HCT116 (cell line): ENCODE data around the gene CTNND2. TPM values are rescaled to one million over a fixed set of nuclear protein-coding genes. Genes with fewer than 3 reads are reported as not detected.

Experiments
- ATAC-seq: fragments of 200-7000 bp; cut with Tn5 transposase; 2 replicates; pipeline ENCODE4 v1.9.1; 2020; ENCODE audit warnings: mild to moderate bottlenecking, moderate library complexity
- BruUV-seq: library from RNA; stranded (reverse); fragments of 400-500 nt; replicated peaks from 2 replicates; lab custom pipeline; 2021; lab: Mats Ljungman, UMichigan
- CTCF ChIA-PET: fragments of 300-600 bp; sonication (Branson Sonifier 250); formaldehyde crosslinking; loops from one replicate; lab custom pipeline; 2021; ENCODE audit warnings: antibody characterized with exemption; lab: Charles Lee
- POLR2A ChIA-PET: fragments of 300-600, 350-600 bp; sonication (Branson Sonifier 250); formaldehyde crosslinking; loops from one replicate; lab custom pipeline; 2021; ENCODE audit warnings: antibody characterized with exemption; lab: Charles Lee
- RAD21 ChIA-PET, 2 experiments: fragments of 300-600 bp; sonication (Branson Sonifier 250); formaldehyde crosslinking; loops; one replicate each; lab custom pipeline; 2023; ENCODE audit warnings: low total read pairs in 2 of 2; ENCODE audit not compliant: uncharacterized antibody in 2 of 2, unreplicated experiment in 2 of 2, low non-redundant PET in 1 of 2; lab: Charles Lee
- DNase-seq: peaks from one replicate; pipeline ENCODE4 v3.0.0-alpha.2; 2010; ENCODE audit warnings: low read depth, low spot score
- H2AFZ ChIP-seq: fragments of 200-600 bp; shearing (Covaris generic), sonication (generic); 2 replicates; pipeline ENCODE4 v1.6.1; 2017; ENCODE audit warnings: low read depth, mixed run types, mixed read lengths, antibody characterized with exemption, low read length; ENCODE audit not compliant: poor library complexity, severe bottlenecking
- H3K27ac ChIP-seq: 2 replicates; pipeline ENCODE4 v1.5.1; 2012; ENCODE audit warnings: low read depth, low read length
- H3K27me3 ChIP-seq: fragments of 200-600 bp; sonication (generic); 2 replicates; pipeline ENCODE4 v1.6.1; 2016; ENCODE audit warnings: mixed run types, low read length, mixed read lengths; ENCODE audit not compliant: insufficient read depth
- H3K36me3 ChIP-seq, 2 experiments: fragments of 200-500 bp in 1 of 2; fragments of 200-600 bp in 1 of 2; sonication (Bioruptor generic) in 1 of 2; sonication (generic) in 1 of 2; 2 replicates each; pipeline versions ENCODE4 v1.5.1 to v1.6.1; 2014 to 2016; ENCODE audit warnings: low read length in 2 of 2, inconsistent platforms in 1 of 2, mixed read lengths in 1 of 2, mixed run types in 1 of 2; ENCODE audit not compliant: insufficient read depth in 2 of 2, control insufficient read depth in 1 of 2
- H3K4me1 ChIP-seq, 2 experiments: fragments of 200-600 bp in 1 of 2; sonication (generic) in 1 of 2; 2 replicates each; pipeline versions ENCODE4 v1.5.1 to v1.6.1; 2012 to 2017; ENCODE audit warnings: low read length in 2 of 2, inconsistent platforms in 1 of 2, mild to moderate bottlenecking in 1 of 2, mixed read lengths in 1 of 2, mixed run types in 1 of 2, moderate library complexity in 1 of 2; ENCODE audit not compliant: insufficient read depth in 2 of 2, control insufficient read depth in 1 of 2
- H3K4me2 ChIP-seq: fragments of 200-600 bp; sonication (generic); 2 replicates; pipeline ENCODE4 v1.6.1; 2017; ENCODE audit warnings: mixed run types, low read length, mixed read lengths
- H3K4me3 ChIP-seq, 2 experiments: fragments of 200-600 bp in 1 of 2; sonication (generic) in 1 of 2; replicated peaks in 1 of 2; 2 replicates each; pipeline ENCODE4 v1.5.1; 2011 to 2016; ENCODE audit warnings: low read length in 2 of 2, control low read depth in 1 of 2, low read depth in 1 of 2, mild to moderate bottlenecking in 1 of 2, mixed read lengths in 1 of 2, mixed run types in 1 of 2
- H3K79me2 ChIP-seq: fragments of 200-600 bp; sonication (generic); 2 replicates; pipeline ENCODE4 v1.6.1; 2017; ENCODE audit warnings: mild to moderate bottlenecking, mixed run types, low read length, moderate library complexity, mixed read lengths; ENCODE audit not compliant: insufficient read depth
- H3K9ac ChIP-seq: fragments of 200-600 bp; sonication (generic); 2 replicates; pipeline ENCODE4 v1.6.1; 2016; ENCODE audit warnings: low read length, mixed read lengths
- H3K9me2 ChIP-seq: fragments of 200-600 bp; sonication (generic), shearing (Covaris generic); 2 replicates; pipeline ENCODE4 v1.6.1; 2017; ENCODE audit warnings: mixed run types, mild to moderate bottlenecking, moderate library complexity; ENCODE audit not compliant: insufficient read depth
- H3K9me3 ChIP-seq, 2 experiments: fragments of 200-500 bp in 1 of 2; fragments of 200-600 bp in 1 of 2; sonication (Bioruptor generic) in 1 of 2; sonication (generic) in 1 of 2; 2 replicates each; pipeline ENCODE4 v1.6.1; 2014 to 2017; ENCODE audit warnings: low read length in 2 of 2, mixed read lengths in 2 of 2, inconsistent platforms in 1 of 2, low read depth in 1 of 2, mild to moderate bottlenecking in 1 of 2, mixed run types in 1 of 2, moderate library complexity in 1 of 2; ENCODE audit not compliant: control insufficient read depth in 1 of 2, insufficient read depth in 1 of 2
- H4K20me1 ChIP-seq: fragments of 200-600 bp; sonication (generic), shearing (Covaris generic); 2 replicates; pipeline ENCODE4 v1.6.1; 2017; ENCODE audit warnings: mixed run types, mild to moderate bottlenecking, moderate library complexity; ENCODE audit not compliant: insufficient read depth
- CBX3 ChIP-seq: IDR thresholded peaks from 2 replicates; pipeline ENCODE4 v1.6.1; 2012; ENCODE audit warnings: low read depth
- EGR1 ChIP-seq: IDR thresholded peaks from 2 replicates; pipeline ENCODE4 v1.6.1; 2012; ENCODE audit warnings: low read depth
- EZH2phosphoT487 ChIP-seq: fragments of 200-600 bp; IDR thresholded peaks from 2 replicates; pipeline ENCODE4 v1.6.1; 2018; ENCODE audit warnings: antibody characterized with exemption, borderline replicate concordance
- POLR2A ChIP-seq: IDR thresholded peaks from 2 replicates; pipeline ENCODE4 v1.7.0; 2011; ENCODE audit warnings: borderline replicate concordance; ENCODE audit not compliant: insufficient read depth, insufficient read length; ENCODE audit errors: extremely low read depth
- REST ChIP-seq: IDR thresholded peaks from 2 replicates; pipeline ENCODE4 v1.6.1; 2012; ENCODE audit warnings: low read depth
- SIN3A ChIP-seq: IDR thresholded peaks from 2 replicates; pipeline ENCODE4 v1.6.1; 2012; ENCODE audit warnings: low read depth
- SP1 ChIP-seq: IDR thresholded peaks from 2 replicates; pipeline ENCODE4 v1.6.1; 2012; ENCODE audit warnings: low read depth
- TCF7L2 ChIP-seq: IDR thresholded peaks from 2 replicates; pipeline ENCODE4 v1.7.0; 2011; ENCODE audit warnings: borderline replicate concordance, inconsistent platforms; ENCODE audit not compliant: insufficient read depth, insufficient read length; ENCODE audit errors: extremely low read depth
- ZNF274 ChIP-seq: fragments of 200-500 bp; sonication (Bioruptor generic); IDR thresholded peaks from 2 replicates; pipeline ENCODE4 v1.6.1; 2014; ENCODE audit warnings: mild to moderate bottlenecking, low read depth, low read length, inconsistent platforms
- intact Hi-C: fragments of 100-400 bp; cut with micrococcal nuclease; formaldehyde crosslinking; loops from 2 replicates; pipeline ENCODE4 v1.10.0; 2022
- total RNA-seq: library from RNA; stranded (reverse); gene quantifications from one replicate; pipeline ENCODE4 v1.2.1, GENCODE V29; 2021; ENCODE audit not compliant: unreplicated experiment
- TF ChIP-seq, protein P1 (sequence below): IDR thresholded peaks from 2 replicates; pipeline ENCODE4 v1.6.1; 2012

Gene CTNND2
- total RNA-seq, 1 experiment from 2014 or later: not detected

- TF ChIP-seq REST (no peak), CBX3 (no peak), EGR1 (no peak), EZH2phosphoT487 (no peak), ZNF274 (no peak)
- TF ChIP-seq, protein P1, sequence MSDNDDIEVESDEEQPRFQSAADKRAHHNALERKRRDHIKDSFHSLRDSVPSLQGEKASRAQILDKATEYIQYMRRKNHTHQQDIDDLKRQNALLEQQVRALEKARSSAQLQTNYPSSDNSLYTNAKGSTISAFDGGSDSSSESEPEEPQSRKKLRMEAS: no peak
These were observed 669.7 kb downstream of the CTNND2 start (continued) for GRCh38 chr5:11234501-11234911.

GRCh38 chr5:11230890-11231289 is 673.4 kb downstream of the CTNND2 start:
- H3K4me2 ChIP-seq: no peak overlapping the region
- no peak overlapping the region for H3K4me3 ChIP-seq
- no peak overlapping the region for H2AFZ ChIP-seq
- intact Hi-C loops: no loop called here
- no TSS peak for BruUV-seq
- DNase-seq (no peak), ATAC-seq (no peak)
- no peaks in the 10 kb centered on the region for H3K9me2 ChIP-seq
- no peaks in the 10 kb centered on the region for H3K9me3 ChIP-seq
- no peaks in the 10 kb centered on the region for H3K4me1 ChIP-seq
- H3K79me2 ChIP-seq: no peaks in the 10 kb centered on the region
- no peak overlapping the region for H3K9ac ChIP-seq
- RAD21 ChIA-PET: no interaction called here
- no peaks in the 10 kb centered on the region for H3K27me3 ChIP-seq
- TF ChIP-seq TCF7L2 (no peak), SP1 (no peak), POLR2A (no peak), SIN3A (no peak), CBX3 (no peak)
- H4K20me1 ChIP-seq: no peaks in the 10 kb centered on the region
- no peak overlapping the region for H3K27ac ChIP-seq
- POLR2A ChIA-PET: no interaction called here
- no peaks in the 10 kb centered on the region for H3K36me3 ChIP-seq
- CTCF ChIA-PET: no interaction called here
